Mucosa of descending colon (tissue), 3 donors: ENCODE results near the gene B4GALT6. TPM values are rescaled to one million over a fixed set of nuclear protein-coding genes. Genes with fewer than 3 reads are reported as not detected.

Experiments used
- ATAC-seq: fragments of 200-7000 bp; cut with Tn5 transposase; one replicate; pipeline ENCODE4 v1.9.1; 2020; ENCODE audit warnings: mild to moderate bottlenecking, moderate library complexity
- DNase-seq, 3 donors: peaks; one replicate each; pipeline ENCODE4 v3.0.0-alpha.2; 2020
- H3K36me3 ChIP-seq: fragments of 200-600 bp; one replicate; pipeline ENCODE4 v1.8.0; 2021; ENCODE audit warnings: low read depth, mild to moderate bottlenecking
- H3K4me1 ChIP-seq: fragments of 200-600 bp; one replicate; pipeline ENCODE4 v1.8.0; 2021; ENCODE audit warnings: low read depth, mild to moderate bottlenecking
- H3K4me3 ChIP-seq: fragments of 200-600 bp; one replicate; pipeline ENCODE4 v1.8.0; 2021; ENCODE audit warnings: mild to moderate bottlenecking
- H3K9me3 ChIP-seq: fragments of 200-600 bp; one replicate; pipeline ENCODE4 v1.8.0; 2021; ENCODE audit warnings: mild to moderate bottlenecking
- CTCF ChIP-seq: fragments of 200-600 bp; IDR thresholded peaks from one replicate; pipeline ENCODE4 v1.8.0; 2022; ENCODE audit warnings: antibody characterized with exemption, mild to moderate bottlenecking
- intact Hi-C, 2 donors: fragments of 100-400 bp; cut with DNase I in 1 of 2; cut with micrococcal nuclease in 1 of 2; formaldehyde crosslinking; loops; one replicate each; pipeline versions ENCODE4 v1.11.0 to v1.11.1; 2022; cut with DNase I, micrococcal nuclease
- total RNA-seq, 3 donors: library from RNA; stranded (reverse); fragmentation: NEBNext Ultra II Directional in 2 of 3; extraction: Animal tissue kit (Norgen Biotek cat#: 25700) in 2 of 3; gene quantifications; one replicate each; pipeline versions ENCODE4 v1.2.1 to v1.2.4, GENCODE V29; 2021 to 2023
- donor health status: DM: no; HTN: no; CAD: no; lungs with moderate emphysema.
- donor health status: DM: no; HTN: no; CAD: no.
- donor health status: DM: no; HTN: yes; CAD: no.

Gene B4GALT6
- total RNA-seq, 3 donors from 2014 or later: 6.9 to 8.0 (median 7.8) TPM

GRCh38 chr18:31631526-31631925, 52.9 kb downstream of the B4GALT6 start:
- intact Hi-C loops: no loop called here
- no peak overlapping the region for H3K4me3 ChIP-seq
- H3K36me3 ChIP-seq: no peaks in the 10 kb centered on the region
- DNase-seq (no peak), ATAC-seq (no peak)
- H3K4me1 ChIP-seq: no peaks in the 10 kb centered on the region
- TF ChIP-seq CTCF: no peak
- H3K9me3 ChIP-seq: no peaks in the 10 kb centered on the region

DNA sequence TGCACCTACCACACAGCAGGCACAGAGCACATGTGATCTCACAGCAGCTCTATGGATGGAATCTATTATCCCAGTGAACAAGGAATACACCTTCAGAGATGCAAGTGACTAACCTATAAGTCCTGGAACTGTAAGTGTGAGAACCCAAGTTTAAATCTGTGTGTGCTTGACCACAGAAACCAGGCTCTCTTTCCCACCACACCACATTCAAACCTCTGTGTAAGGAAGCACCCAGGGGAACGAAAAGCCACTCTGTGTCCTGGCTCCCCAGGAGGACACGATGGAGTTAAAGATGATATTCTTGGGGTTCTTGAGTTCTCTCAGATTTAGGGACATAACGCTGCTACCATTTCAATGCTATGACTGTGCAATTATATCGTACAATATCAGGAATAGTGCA, 53.8 kb downstream of the B4GALT6 start:
- no peak for TF ChIP-seq CTCF
- DNase-seq (no peak), ATAC-seq (no peak)
- intact Hi-C loops: no loop called here
- no peaks in the 10 kb centered on the region for H3K4me1 ChIP-seq
- H3K4me3 ChIP-seq: no peak overlapping the region
- no peaks in the 10 kb centered on the region for H3K36me3 ChIP-seq
- no peaks in the 10 kb centered on the region for H3K9me3 ChIP-seq

GRCh38 chr18:31626409-31626808, 58.0 kb downstream of the B4GALT6 start:
- DNase-seq (no peak), ATAC-seq (no peak)
- intact Hi-C loops: no loop called here
- Histone ChIP-seq H3K9me3 (no peaks in the 10 kb centered on the region), H3K4me3 (no peak overlapping the region), H3K4me1 (no peaks in the 10 kb centered on the region), H3K36me3 (no peaks in the 10 kb centered on the region)
- no peak for TF ChIP-seq CTCF

- no peak for TF ChIP-seq CTCF
- no peaks in the 10 kb centered on the region for H3K9me3 ChIP-seq
- no peaks in the 10 kb centered on the region for H3K36me3 ChIP-seq
- H3K4me1 ChIP-seq: no peaks in the 10 kb centered on the region
- peak; percentile 49 to 59 (median 55) for DNase-seq
- no peak overlapping the region for H3K4me3 ChIP-seq
- intact Hi-C loops: no loop called here
- ATAC-seq: peak; percentile 95
These were observed 59.3 kb downstream of the B4GALT6 start for GRCh38 chr18:31624892-31625640.

GRCh38 chr18:31619291-31619690, 65.1 kb downstream of the B4GALT6 start:
- no peaks in the 10 kb centered on the region for H3K4me1 ChIP-seq
- no peak for DNase-seq
- H3K4me3 ChIP-seq: no peak overlapping the region
- H3K9me3 ChIP-seq: no peaks in the 10 kb centered on the region
- H3K36me3 ChIP-seq: no peaks in the 10 kb centered on the region
- TF ChIP-seq CTCF: no peak
- ATAC-seq: no peak
- intact Hi-C loops: no loop called here
